Embryonic facial prominence (tissue), 1 donor: ENCODE results near the gene NPR2.

ENCODE experiments used
- DNase-seq: peaks from one replicate; pipeline ENCODE4 v3.0.0-alpha.2; 2016; ENCODE audit errors: extremely low spot score

Gene NPR2

GRCh38 chr9:35832814-35833213, 41.4 kb downstream of the NPR2 start:
- DNase-seq, result no peak

- DNase-seq, result no peak
Measured at GRCh38 chr9:35834260-35835215, 43.1 kb downstream of the NPR2 start.

- DNase-seq, result no peak
Measured at GRCh38 chr9:35835216-35835632, 43.8 kb downstream of the NPR2 start.

GRCh38 chr9:35835766-35836165, 44.4 kb downstream of the NPR2 start:
- DNase-seq, result no peak

GRCh38 chr9:35836595-35836994, 45.2 kb downstream of the NPR2 start:
- DNase-seq, result no peak

GRCh38 chr9:35839926-35840325, 48.5 kb downstream of the NPR2 start:
- DNase-seq, result no peak

- DNase-seq, result no peak
Measured at GRCh38 chr9:35840881-35841644, 49.7 kb downstream of the NPR2 start.

GRCh38 chr9:35841645-35841900, 50.2 kb downstream of the NPR2 start:
- DNase-seq, result no peak

GRCh38 chr9:35842020-35842745, 50.8 kb downstream of the NPR2 start:
- DNase-seq, result no peak

- no peak for DNase-seq
Measured at GRCh38 chr9:35842795-35843194, 51.4 kb downstream of the NPR2 start.

- DNase-seq, result peak; percentile 27
Measured at GRCh38 chr9:35844628-35845270, 53.4 kb downstream of the NPR2 start.

- DNase-seq, result no peak
Measured at GRCh38 chr9:35845824-35846771, 54.7 kb downstream of the NPR2 start.

- no peak for DNase-seq
Measured at GRCh38 chr9:35847792-35848572, 56.6 kb downstream of the NPR2 start.

GRCh38 chr9:35852267-35852815, 61.0 kb downstream of the NPR2 start:
- DNase-seq, result no peak

GRCh38 chr9:35852876-35853865, 61.8 kb downstream of the NPR2 start:
- no peak for DNase-seq

GRCh38 chr9:35854091-35854762, 62.8 kb downstream of the NPR2 start:
- DNase-seq, result no peak

GRCh38 chr9:35856206-35856605, 64.8 kb downstream of the NPR2 start:
- DNase-seq, result no peak

- DNase-seq, result no peak
Measured at GRCh38 chr9:35856882-35857281, 65.5 kb downstream of the NPR2 start.
